Measurements from ENCODE around the gene UBALD2.

UBALD2 gene

DNA sequence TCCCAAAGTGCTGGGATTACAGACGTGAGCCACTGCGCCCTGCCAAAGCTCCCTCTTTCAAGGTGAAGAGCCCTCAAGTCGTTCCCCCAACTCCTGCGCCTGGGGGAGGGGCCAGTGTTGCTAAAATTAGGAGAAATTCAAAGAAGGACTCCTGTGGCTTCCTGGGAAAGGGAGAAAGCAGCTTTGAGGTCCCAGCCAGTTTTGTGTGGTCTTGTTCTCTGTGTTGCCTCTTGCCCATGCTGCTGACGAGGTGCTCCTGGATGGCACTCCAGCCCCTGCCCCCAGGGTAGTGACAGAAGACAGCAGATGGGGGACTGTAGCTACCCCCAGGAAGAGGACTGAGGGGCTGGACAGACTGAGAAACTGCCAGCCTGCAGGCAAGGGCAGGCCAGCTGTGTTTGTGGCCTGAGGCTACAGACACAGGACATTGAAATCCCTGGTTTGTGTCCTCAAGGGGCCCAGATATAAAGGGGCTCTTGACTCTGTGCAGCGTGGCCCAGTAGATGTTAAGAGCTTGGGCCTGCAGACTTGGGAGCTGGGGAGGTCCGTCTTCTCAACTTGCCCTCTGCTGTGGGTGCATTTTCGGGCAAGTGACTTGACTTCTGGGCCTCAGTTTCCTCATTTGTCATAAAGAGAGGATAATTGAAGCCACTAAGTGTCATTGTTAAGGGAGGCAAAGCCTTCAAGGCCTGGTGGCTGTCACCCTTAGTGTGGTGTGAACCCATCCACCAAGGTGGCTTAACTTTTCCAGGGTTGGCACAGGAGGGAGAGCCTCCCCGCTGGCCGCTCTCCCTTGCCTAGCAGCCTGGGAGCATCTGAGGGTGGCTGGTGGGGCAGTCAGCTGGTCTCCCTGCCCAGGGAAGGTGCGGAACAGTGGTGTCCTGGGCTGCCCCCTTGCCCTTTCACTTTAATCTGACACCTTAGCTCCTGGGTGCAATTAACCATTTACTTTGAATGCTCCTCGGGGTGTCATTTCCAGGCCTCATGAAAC, 4.1 kb downstream of the UBALD2 start:
- H3K4me1 Mint-ChIP-seq, result peaks cover 48% of the 10 kb centered on the region
- H3K27me3 Mint-ChIP-seq, result no peaks in the 10 kb centered on the region
- H3K4me3 Mint-ChIP-seq, result peak overlapping the region; percentile 91
- peaks cover 7% of the 10 kb centered on the region for H3K36me3 Mint-ChIP-seq
- H3K27ac Mint-ChIP-seq, result peak overlapping the region; percentile 99
- no peaks in the 10 kb centered on the region for H3K9me3 Mint-ChIP-seq

DNA sequence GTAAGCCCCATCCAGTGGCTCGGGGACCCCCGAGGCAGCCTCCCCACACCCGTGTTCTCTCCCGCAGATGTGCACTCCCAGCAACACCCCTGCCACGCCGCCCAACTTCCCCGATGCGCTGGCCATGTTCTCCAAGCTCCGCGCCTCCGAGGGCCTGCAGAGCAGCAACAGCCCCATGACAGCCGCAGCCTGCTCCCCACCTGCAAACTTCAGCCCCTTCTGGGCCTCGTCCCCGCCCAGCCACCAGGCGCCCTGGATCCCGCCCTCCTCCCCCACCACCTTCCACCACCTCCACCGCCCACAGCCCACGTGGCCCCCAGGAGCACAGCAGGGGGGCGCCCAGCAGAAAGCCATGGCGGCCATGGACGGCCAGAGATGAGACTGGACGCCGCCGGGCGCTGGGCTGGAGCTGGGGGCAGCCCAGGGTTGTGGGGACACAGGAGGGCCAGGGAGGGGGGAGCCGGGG, 5.0 kb downstream of the UBALD2 start:
- Mint-ChIP-seq H3K36me3 (peaks cover 7% of the 10 kb centered on the region), H3K4me1 (peaks cover 51% of the 10 kb centered on the region), H3K9me3 (no peaks in the 10 kb centered on the region), H3K4me3 (peak overlapping the region; percentile 43), H3K27me3 (no peaks in the 10 kb centered on the region), H3K27ac (peak overlapping the region; percentile 23)

DNA sequence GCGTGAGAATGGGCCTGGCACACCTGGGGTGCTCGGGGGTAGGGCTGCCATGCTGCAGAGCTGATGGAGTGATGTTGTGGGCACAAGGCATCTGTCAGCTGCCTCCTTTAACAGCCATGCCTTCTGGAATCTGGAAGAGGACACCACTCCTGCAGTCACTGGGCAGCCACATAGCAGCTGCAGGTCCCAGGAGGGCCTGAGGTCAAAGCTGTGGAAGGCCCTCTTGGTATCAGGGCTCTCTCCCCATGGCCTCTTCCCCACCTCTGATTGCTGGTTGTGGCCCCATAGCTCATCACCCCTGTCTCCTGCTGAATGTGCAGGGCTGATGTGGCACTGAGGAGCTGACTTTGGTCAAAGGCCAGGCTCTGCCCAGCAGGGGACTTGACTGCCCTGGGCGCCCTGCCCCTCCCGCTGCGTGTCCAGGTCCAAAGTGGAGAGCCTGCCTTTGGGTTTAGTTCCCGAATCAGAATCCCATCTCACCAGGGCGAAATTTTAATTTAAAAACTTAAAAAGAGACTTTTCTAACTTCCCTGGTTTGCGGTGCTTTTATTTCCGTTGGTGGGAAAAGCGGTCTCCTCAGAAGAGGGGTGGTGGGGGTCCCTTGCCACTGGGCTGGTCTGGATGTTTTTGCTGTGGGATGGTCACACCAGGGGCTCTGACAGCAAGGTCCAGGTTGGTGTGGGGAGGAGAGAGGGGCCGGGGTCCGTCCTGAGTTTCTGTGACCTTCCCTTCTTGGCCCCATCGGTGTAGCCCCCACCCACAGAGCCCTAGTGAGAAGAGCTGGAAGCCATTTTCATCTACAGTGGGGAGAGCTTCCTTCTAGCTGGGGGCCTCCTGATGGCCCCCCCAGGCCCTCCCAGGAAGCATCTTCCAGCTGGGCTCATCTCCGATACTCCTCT, 5.9 kb downstream of the UBALD2 start:
- peaks cover 7% of the 10 kb centered on the region for H3K36me3 Mint-ChIP-seq
- peak overlapping the region; percentile 85 for H3K27ac Mint-ChIP-seq
- no peaks in the 10 kb centered on the region for H3K27me3 Mint-ChIP-seq
- H3K4me3 Mint-ChIP-seq, result peak overlapping the region; percentile 75
- no peaks in the 10 kb centered on the region for H3K9me3 Mint-ChIP-seq
- H3K4me1 Mint-ChIP-seq, result peaks cover 54% of the 10 kb centered on the region

DNA sequence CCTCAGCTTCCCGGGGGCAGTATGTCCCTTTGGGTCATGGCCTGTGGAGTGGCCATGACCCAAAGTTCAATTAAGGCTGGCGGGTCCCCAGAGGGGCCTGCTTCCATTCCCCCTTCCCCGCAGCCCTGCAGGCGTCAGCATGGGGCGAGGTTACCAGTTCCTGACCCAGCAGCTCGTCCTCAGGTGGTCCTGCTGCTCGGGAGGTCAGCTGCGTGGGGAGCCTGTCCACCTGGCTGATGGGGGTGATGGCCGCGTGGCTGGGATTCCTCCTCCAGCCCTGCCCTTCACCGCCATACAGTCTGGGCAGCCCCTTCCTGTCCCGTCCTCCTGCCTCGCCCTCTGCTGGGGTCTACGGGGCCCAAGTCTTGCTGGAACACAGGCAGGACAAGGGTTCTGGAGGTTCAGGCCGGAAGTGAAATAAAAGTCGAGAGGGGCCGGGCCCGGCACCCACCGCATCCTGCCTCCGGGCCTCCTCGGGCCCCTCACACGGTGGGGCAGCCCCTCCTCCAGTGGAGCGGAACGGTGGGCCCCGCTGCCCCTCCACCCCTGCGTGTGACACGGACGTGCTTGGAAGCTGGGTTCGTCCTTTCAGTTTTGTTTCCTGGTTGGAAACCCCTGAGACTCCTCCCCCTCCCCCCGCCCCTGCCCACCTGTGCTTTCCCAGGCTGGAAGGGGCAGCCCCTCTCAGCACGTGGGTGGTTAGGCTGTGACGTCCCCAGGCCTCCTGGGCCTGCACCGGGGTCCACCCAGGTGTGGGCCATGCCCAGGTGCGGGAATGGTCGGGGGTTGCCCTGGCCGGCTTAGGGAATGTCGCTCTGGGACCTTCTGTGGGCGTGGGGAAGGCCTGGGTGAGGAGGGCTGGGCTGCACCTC, 6.8 kb downstream of the UBALD2 start:
- Mint-ChIP-seq H3K27ac (peak overlapping the region; percentile 85), H3K9me3 (no peaks in the 10 kb centered on the region), H3K4me1 (peaks cover 62% of the 10 kb centered on the region), H3K36me3 (peaks cover 7% of the 10 kb centered on the region), H3K4me3 (peak overlapping the region; percentile 75), H3K27me3 (no peaks in the 10 kb centered on the region)

DNA sequence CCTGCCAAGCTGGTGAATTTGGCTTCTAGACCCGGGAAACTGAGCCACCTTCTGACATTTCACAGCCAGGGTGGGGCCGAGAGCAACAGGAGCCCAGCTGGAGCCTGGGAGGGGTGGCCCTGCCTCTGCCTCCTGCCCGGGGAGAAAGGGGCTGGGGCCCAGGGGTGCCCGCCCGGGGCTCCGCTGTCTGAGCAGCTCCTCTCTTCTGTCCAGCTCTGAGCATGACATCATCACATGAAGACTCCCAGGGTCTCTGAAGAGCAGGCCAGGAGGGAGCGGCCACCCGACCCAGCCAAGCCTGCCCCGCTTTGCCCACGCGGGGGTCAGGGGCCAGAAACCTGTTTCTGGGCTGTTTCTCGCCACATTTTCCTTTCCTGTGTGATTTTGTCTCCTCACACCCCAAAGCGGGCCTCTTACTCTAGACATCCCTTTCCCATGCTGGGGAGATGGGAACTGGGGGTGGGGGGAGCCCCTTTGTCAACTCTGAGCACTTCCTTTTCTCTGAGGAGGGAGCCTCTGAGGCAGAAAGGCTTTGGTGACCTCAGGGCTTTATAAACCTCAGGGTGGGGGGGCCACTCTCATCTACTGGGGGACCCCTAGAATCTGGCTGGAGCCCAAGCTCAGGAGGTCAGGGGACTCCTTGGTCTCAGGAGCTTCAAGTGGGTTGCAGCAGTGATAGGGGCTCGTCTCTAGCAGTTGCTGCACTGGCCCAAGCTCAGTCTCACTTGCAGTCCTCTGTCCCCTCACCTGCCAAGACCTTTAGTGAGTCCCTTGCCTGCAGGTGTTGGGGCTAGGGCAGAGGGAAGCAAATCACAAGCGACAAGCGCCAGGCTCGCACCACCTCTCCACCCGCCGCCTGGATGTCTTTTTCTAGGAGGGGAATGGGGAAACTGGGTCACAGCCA, 7.6 kb downstream of the UBALD2 start:
- peaks cover 64% of the 10 kb centered on the region for H3K4me1 Mint-ChIP-seq
- H3K27ac Mint-ChIP-seq, result peak overlapping the region; percentile 86
- H3K9me3 Mint-ChIP-seq, result no peaks in the 10 kb centered on the region
- H3K4me3 Mint-ChIP-seq, result peak overlapping the region; percentile 75
- H3K36me3 Mint-ChIP-seq, result peaks cover 4% of the 10 kb centered on the region
- no peaks in the 10 kb centered on the region for H3K27me3 Mint-ChIP-seq

DNA sequence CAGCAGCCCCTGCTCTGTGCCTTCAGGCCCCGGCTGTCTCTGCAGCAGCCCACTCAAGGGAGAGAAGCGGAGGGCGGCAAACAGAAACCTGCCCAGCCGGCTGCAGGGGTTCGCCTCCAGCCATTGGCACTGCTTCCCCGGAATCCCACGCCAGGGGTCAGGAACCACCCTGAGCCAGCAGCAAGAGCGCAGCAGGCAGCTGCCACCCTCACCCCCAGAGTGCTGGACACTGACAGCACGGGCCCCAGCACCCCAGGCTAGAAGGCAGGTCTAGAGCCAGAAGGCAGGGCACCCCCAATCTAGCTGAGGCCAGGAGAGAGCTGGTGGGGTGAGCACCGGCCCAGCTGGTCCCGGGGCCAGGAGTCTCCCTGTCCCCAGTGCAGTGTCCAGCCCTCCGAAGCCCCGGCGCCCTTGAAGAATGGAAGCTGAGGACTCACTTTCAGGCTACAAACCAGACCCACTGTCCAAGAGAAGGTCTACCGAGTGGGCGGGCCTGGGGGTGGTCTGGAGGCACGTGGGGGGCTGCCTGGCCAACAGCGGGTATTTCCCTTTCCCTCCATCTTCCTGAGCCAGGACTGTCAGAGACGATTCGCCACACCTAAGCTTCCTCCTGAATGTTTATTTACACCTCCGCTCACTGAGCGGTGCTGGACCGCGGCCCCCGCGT, 8.4 kb downstream of the UBALD2 start:
- no peaks in the 10 kb centered on the region for H3K9me3 Mint-ChIP-seq
- peak overlapping the region; percentile 75 for H3K4me3 Mint-ChIP-seq
- no peaks in the 10 kb centered on the region for H3K27me3 Mint-ChIP-seq
- H3K4me1 Mint-ChIP-seq, result peaks cover 60% of the 10 kb centered on the region
- no peak overlapping the region for H3K27ac Mint-ChIP-seq
- no peaks in the 10 kb centered on the region for H3K36me3 Mint-ChIP-seq

DNA sequence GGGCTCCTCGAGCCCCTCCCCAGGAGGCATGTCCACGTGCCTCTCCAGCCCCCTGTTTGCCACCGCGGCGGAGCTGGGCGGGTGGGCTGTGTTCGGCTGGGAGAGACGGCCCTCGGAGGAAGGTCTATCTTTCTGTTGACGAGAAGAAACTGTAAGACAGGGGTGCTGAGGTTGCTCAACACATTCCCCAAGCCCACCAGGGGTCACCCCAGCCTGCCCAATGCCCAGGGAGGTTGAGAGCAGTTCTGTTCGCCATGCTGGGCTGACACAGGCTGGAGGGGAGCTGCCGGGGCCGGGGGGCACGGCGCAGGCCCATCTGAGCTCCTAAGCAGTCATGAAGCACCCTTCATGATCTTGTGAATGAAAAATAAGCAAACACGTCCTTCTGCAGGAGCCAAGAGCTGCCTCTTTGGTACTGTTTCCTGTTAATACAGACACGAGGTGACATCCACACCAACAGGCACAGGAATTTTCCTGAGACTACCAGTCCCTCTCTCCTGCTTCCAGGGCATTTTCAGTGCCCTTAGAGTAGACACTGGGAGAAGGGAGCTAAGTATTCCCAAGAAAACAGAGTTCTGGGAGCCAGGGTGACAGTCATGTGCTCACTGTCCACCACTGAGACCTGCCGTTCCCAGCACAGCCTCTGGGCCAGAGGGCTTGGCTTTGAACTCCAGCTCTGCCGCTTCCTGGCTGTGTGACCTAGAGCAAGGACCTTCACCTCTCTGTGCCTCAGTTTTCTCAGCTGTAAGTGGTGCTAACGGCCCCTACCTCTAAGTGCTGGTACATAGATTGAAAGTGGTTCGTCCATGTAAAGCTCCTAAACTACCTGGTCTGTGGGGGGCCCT, 9.2 kb downstream of the UBALD2 start:
- Mint-ChIP-seq H3K4me1 (peaks cover 59% of the 10 kb centered on the region), H3K27ac (peak overlapping the region; percentile 55), H3K4me3 (no peak overlapping the region), H3K27me3 (no peaks in the 10 kb centered on the region), H3K9me3 (no peaks in the 10 kb centered on the region), H3K36me3 (no peaks in the 10 kb centered on the region)

DNA sequence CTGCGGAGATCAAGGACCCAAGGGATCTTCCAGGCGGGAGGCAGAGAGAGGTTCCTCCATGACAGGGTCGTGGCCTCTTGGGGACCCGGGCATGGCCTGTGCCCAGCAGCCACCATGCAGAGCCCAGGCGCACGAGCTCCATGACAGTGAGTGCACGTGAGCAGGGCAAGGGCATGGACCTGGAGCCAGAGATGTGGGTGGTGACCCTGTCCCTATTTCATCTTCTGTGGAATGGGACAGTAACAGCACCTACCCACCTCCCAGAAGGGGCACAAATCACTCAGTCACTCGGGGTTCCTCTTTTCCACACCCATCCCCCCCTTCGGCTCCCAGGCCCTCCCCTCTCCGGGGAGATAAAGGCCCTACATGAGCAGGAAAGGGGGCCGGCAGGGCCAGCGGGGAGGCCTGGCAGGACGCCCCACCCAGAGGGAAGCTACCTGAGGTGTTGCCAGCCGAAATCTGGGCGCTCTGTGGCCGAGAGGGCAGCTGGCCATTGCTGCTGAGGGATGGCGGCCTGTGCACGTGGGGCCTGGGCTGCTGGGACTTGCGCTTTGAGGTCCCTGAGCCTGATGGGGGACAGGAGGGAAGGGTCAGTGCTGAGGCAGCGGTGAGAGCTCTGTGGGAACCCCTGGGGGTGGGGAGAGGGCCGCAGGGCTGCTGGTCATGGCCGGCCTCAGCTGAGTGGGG, 10.4 kb downstream of the UBALD2 start:
- H3K27ac Mint-ChIP-seq, result no peak overlapping the region
- peaks cover 51% of the 10 kb centered on the region for H3K4me1 Mint-ChIP-seq

DNA sequence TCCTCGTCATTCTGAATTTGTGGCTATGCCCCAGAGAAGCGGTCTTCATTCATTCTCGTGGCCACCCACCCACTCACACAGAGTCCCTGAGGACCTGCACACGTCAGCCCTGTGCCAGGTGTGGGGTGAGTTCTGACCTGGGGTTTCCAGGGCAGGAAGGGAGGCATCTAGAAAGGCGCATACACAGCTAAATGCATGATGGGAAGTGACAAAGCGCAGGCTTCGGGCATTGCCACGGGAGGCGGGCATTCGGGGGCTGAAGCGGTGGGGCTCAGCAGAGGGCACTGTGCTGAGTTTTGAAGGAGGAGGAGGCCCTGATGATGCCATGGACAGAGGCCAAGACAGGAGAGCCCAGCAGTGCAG, 10.9 kb downstream of the UBALD2 start:
- H3K27me3 Mint-ChIP-seq, result no peaks in the 10 kb centered on the region
- no peaks in the 10 kb centered on the region for H3K36me3 Mint-ChIP-seq
- H3K9me3 Mint-ChIP-seq, result no peaks in the 10 kb centered on the region
- H3K4me1 Mint-ChIP-seq, result peaks cover 46% of the 10 kb centered on the region
- H3K4me3 Mint-ChIP-seq, result no peak overlapping the region
- no peak overlapping the region for H3K27ac Mint-ChIP-seq

More for the DNA sequence above, 10.4 kb downstream of the UBALD2 start:
- no peaks in the 10 kb centered on the region for H3K27me3 Mint-ChIP-seq
- no peak overlapping the region for H3K4me3 Mint-ChIP-seq
- H3K9me3 Mint-ChIP-seq, result no peaks in the 10 kb centered on the region
- H3K36me3 Mint-ChIP-seq, result no peaks in the 10 kb centered on the region

DNA sequence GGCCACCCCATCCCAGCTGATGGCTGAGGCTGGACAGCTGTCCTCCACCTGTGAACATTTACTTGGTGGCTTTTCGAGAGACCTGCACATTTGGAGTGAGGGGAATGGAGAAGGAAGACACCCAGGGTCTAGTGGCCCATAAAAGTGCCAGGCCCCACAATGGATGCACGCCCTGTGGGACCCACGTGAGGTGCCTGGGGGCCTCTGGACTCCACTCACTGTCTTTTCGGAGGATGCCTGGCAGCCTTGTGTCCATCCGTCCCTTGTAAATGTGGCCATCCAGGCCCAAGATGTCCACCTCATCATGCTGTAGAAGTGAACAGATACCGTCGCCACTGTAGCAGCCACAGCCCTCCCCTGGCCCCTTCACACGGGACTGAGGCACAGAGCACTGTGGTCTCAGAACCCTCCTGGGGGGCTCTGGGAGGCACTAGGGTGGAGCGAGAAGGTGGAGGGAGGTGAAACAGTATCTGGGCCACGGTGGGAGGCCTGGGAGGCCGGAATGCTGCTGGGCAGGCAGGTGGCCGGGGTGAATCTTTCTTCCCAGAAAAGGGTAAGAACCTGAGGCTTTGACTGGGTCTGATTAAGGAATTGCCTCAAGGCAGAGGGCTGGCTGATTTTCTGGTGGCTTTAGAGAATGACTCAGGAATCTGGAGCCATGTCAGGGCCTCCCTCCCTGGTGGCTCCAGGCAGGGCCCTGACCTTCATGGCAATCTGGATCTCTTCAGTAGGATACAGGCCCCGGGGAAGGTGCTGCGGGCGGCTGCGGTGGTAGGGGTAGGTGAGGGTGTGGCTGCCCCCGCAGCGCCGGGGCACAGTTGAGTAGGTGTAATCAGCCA, 11.5 kb downstream of the UBALD2 start:
- no peak overlapping the region for H3K27ac Mint-ChIP-seq
- H3K4me1 Mint-ChIP-seq, result peaks cover 43% of the 10 kb centered on the region
- H3K9me3 Mint-ChIP-seq, result no peaks in the 10 kb centered on the region
- H3K27me3 Mint-ChIP-seq, result no peaks in the 10 kb centered on the region
- no peak overlapping the region for H3K4me3 Mint-ChIP-seq
- H3K36me3 Mint-ChIP-seq, result no peaks in the 10 kb centered on the region

DNA sequence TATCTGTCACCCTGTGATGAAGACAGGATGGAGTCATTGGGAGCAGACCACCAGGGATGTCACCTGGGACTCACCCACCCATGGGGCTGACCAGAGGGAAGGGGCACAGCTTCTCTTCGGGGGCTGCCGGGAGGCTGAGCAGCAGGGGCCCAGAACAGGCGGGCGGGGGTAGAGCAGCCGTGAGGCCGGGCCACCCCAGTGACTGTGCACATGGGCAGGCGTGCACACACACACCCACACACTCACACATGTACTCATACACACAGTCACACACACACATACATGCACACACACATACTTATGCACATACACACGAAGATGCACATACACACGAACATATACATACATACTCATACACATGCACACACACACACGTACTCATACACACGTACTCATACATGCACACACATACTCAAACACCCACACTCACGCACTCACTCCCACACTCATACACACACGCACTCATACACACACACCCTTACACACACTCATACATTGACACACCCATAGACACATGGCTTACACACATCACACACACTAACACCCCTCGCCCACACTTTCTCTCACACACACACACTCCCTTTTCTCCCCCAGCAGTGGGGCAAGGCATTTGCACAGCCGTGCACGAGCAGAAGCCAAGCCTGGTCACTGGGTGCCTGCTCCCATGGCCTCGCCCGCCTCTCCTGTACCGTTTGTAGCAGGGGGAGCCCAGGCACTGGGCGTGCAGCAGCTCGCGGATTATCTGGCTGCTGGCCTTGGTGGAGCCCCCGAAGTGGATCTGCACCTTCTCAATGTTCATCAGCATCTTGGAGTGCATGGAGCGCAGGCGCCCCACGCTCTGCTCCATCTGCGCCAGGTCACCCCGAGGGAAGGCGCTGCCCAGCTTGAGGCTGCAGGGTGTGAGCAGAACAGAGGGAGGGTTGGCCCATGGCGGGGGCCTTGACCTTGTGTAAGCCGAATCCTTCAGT, 12.4 kb downstream of the UBALD2 start:
- no peaks in the 10 kb centered on the region for H3K27me3 Mint-ChIP-seq
- no peaks in the 10 kb centered on the region for H3K9me3 Mint-ChIP-seq
- H3K36me3 Mint-ChIP-seq, result no peaks in the 10 kb centered on the region
- H3K4me1 Mint-ChIP-seq, result peaks cover 43% of the 10 kb centered on the region
- peak overlapping the region; percentile 20 for H3K27ac Mint-ChIP-seq
- no peak overlapping the region for H3K4me3 Mint-ChIP-seq

All from activated naive CD4-positive, alpha-beta T cell treated with anti-CD3 and anti-CD28 coated beads, Interleukin-2, amount 50 U/mL, for 24 hours (primary cell).